Activated CD8-positive, alpha-beta memory T cell treated with anti-CD3 and anti-CD28 coated beads for 1 hour (primary cell): ENCODE measurements around the gene CHRNB2.
A peak's percentile ranks its signal among the peaks of the same experiment; 100 is the strongest.

ENCODE experiments used
- DNase-seq, 2 donors: peaks; one replicate each; pipeline ENCODE4 v3.0.0-alpha.2; 2020; ENCODE audit warnings: low read depth in 1 of 2; ENCODE audit errors: extremely low read depth in 1 of 2

Gene CHRNB2

DNA sequence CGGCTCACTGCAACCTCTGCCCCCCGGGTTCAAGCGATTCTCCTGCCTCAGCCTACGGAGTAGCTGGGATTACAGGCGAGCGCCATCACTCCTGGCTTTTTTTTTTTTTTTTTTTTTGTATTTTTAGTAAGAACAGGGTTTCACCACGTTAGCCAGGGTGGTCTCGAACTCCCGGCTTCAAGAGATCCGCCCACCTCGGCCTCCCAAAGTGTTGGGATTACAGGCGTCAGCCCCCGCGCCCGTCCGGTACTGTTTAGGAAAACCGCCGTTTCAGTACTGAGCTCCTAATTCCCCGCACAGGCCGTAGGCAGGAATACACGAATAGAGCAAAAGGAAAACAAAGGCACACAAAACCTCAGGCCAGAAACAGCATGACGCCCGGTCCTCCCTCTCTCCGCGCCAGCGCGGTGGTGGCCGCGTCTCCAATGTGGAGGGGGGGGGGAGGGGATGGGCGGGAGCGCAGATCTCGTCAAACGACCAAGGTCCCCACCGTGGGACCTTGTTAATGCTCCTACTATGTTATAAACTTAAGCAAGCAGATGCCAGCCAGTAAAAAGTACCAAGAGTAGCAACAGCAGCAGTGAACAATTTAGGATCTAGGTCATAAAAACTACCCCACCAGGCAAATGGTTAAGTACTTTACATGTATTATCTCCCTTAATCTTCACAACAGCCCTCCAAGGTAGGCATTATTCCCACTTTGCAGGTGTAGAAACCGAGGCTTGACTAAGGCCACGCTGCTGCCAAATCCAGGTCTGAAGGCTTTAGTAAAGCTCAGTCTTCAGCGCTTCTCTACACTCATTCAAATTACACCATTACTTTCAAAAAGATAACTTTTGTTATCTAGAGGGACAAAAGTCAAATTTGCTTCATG is 41.1 kb downstream of the CHRNB2 start:
- DNase-seq = peak in 1 of 2 donors; percentile 9

GRCh38 chr1:154609398-154610380 is 42.1 kb downstream of the CHRNB2 start:
- DNase-seq = no peak

DNA sequence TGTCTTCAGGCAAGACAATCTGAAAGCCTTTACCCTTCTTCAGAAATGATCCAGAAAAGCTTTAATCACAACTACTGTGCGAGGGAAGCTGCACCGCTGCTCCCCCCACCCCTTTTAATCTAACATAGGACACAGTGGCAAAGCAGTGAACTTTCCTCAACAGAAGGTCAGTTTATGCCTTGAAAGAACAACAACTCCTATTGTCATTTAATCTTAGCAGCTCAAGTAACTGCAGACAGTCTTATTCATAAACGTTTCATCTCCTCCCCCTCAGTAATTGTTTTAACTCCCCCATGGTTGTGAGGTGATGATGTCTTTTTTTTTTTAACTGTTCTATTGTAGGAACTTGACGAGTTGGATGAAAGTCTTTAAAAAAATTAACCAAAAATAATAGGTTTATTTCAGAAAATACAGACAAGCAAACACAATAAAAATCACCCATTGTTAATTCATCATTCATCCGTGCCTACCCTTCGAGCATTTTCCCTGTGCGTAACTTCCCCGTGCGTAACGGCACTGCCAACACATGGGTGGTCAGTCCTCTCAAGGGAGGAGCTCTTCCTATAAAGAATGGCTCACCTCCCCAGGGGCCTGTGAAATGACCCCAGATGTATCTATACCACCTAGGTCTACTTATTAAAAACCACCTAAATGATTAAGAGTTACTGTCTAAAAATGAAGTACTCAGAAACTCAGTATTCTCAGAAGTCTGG is 43.7 kb downstream of the CHRNB2 start:
- DNase-seq = no peak

- DNase-seq = no peak
Observed at GRCh38 chr1:154614247-154614646, 46.7 kb downstream of the CHRNB2 start.

DNA sequence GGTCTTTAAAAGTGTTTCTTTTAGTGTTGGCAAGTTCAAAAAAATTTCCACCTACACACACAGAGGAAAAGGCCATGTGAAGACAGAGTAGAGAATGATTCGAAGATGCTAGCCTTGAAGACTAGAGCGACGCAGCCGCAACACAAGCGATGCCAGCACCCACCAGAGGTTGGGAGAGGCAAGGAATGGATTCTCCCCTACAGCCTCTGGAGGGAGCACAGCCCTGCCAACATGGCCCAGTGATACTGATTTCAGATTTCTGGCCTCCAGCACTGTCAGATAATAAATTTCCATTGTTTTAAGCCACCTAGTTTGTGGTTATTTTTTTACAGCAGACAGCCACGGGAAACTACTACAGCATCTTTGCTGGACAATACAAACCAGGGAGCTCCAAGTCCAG is 47.3 kb downstream of the CHRNB2 start:
- no peak for DNase-seq

- DNase-seq = no peak
Observed at GRCh38 chr1:154615411-154615810, 47.8 kb downstream of the CHRNB2 start.

DNA sequence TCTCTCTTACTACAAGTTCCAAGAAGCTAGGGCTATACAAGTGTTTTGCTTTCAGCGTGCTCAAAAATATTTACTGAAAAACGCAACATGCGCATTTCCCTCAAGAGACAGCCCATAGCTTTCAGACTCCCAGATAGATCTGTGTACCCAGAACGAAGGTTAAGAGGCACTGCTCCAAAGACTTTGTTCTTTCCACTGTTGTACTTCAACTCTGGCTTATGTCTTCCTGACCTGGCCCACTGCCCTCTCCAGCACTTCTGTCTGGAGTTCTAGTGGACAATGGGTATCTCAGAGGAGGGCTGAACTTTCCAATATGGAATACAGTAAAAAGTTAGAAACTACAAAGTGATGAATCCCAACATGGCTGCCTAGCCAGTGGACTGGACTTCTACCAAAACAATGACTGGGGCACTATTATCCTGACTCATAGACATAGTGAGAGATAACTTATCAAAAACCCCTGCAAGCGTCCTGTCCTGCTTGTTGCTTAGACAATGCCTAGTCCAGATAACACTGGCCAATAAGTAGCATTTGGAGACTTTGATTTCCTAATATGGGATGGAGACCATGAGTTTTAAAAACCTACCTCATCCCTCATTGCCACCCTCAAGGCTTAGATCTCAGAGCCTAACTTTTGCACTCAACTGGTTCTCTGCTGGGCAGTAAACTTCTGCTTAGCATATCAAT is 49.2 kb downstream of the CHRNB2 start:
- DNase-seq = no peak

DNA sequence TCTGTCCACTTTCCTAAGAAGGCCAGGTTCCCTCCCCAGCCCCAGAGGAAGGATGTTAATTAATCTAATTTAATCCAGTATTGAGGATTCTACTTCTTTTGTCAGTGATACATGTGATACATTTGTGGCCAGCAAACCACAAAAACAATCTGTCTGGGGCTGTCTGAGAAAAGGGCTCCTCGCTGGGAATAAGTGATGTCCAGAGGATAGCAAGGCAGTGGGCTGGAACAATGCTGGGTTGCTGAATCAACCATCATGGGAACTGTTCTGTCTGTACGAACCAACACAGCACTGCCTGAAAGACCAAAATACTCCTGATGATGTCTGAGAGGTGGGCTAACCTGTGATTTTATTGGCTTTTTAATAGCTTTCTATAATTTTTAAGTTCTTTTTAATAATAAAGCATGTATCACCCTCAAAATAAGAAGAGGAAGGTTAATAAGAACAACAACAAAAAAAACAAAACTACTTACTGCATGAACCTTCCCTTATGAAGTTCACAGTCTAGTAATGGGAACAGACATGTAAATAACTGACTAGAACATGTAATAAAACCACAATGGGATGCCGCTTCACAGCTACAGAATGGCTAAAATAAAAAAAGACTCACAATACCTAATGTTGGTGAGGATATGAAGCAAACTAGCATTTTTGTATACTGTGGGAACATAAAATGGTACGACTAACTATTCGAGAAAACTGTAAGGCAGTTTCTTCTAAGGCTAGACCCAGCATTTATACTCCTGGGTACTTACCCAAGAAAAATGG is 51.8 kb downstream of the CHRNB2 start:
- DNase-seq = no peak

GRCh38 chr1:154620751-154621150 is 53.2 kb downstream of the CHRNB2 start:
- DNase-seq = no peak

- no peak for DNase-seq
Observed at GRCh38 chr1:154621875-154622274, 54.3 kb downstream of the CHRNB2 start.

- DNase-seq = no peak
Observed at GRCh38 chr1:154622503-154623039, 55.0 kb downstream of the CHRNB2 start.

GRCh38 chr1:154623358-154623757 is 55.8 kb downstream of the CHRNB2 start:
- DNase-seq = no peak

- no peak for DNase-seq
Observed at GRCh38 chr1:154624746-154625643, 57.4 kb downstream of the CHRNB2 start.

- DNase-seq = no peak
Observed at GRCh38 chr1:154626456-154627256, 59.1 kb downstream of the CHRNB2 start.

- DNase-seq = peak; percentile 85 to 89
Observed at GRCh38 chr1:154627257-154628120, 59.9 kb downstream of the CHRNB2 start.

- DNase-seq = no peak
Observed at GRCh38 chr1:154628121-154628405, 60.5 kb downstream of the CHRNB2 start.
